Neural cell (in vitro differentiated cells): ENCODE measurements around the gene UMAD1.

Experiments used
- CTCF ChIP-seq: fragments of 450-650 bp; IDR thresholded peaks from 2 replicates; pipeline ENCODE4 v1.5.1; 2014; ENCODE audit warnings: antibody characterized with exemption, mild to moderate bottlenecking, moderate library complexity; ENCODE audit not compliant: poor library complexity, severe bottlenecking
- EP300 ChIP-seq: fragments of 450-650 bp; conservative IDR thresholded peaks from 2 replicates; pipeline ENCODE4 v1.6.1; 2014; ENCODE audit warnings: antibody characterized with exemption, mild to moderate bottlenecking, moderate library complexity; ENCODE audit not compliant: poor library complexity, severe bottlenecking
- EZH2 ChIP-seq: fragments of 200-600, 300-800 bp; shearing (Covaris generic), sonication (generic); IDR thresholded peaks from 2 replicates; pipeline ENCODE4 v1.6.1; 2014; ENCODE audit warnings: antibody characterized with exemption, low read length, borderline replicate concordance, mild to moderate bottlenecking; ENCODE audit not compliant: insufficient read depth, poor library complexity, severe bottlenecking
- MXI1 ChIP-seq: fragments of 450-650 bp; conservative IDR thresholded peaks from 2 replicates; pipeline ENCODE4 v1.6.1; 2014; ENCODE audit warnings: antibody characterized with exemption, mild to moderate bottlenecking; ENCODE audit not compliant: poor library complexity, severe bottlenecking
- POLR2AphosphoS5 ChIP-seq: IDR thresholded peaks from 2 replicates; pipeline ENCODE4 v1.6.1; 2012
- RAD21 ChIP-seq: fragments of 450-650 bp; conservative IDR thresholded peaks from 2 replicates; pipeline ENCODE4 v1.6.1; 2014; ENCODE audit warnings: antibody characterized with exemption, mild to moderate bottlenecking, moderate library complexity
- REST ChIP-seq: IDR thresholded peaks from 2 replicates; pipeline ENCODE4 v1.6.1; 2012; ENCODE audit warnings: borderline replicate concordance
- SMC3 ChIP-seq: fragments of 450-650 bp; conservative IDR thresholded peaks from 2 replicates; pipeline ENCODE4 v1.6.1; 2014; ENCODE audit warnings: antibody characterized with exemption, mild to moderate bottlenecking, moderate library complexity; ENCODE audit not compliant: poor library complexity
- TAF1 ChIP-seq: IDR thresholded peaks from 2 replicates; pipeline ENCODE4 v1.6.1; 2012; ENCODE audit warnings: low read depth

DNA sequence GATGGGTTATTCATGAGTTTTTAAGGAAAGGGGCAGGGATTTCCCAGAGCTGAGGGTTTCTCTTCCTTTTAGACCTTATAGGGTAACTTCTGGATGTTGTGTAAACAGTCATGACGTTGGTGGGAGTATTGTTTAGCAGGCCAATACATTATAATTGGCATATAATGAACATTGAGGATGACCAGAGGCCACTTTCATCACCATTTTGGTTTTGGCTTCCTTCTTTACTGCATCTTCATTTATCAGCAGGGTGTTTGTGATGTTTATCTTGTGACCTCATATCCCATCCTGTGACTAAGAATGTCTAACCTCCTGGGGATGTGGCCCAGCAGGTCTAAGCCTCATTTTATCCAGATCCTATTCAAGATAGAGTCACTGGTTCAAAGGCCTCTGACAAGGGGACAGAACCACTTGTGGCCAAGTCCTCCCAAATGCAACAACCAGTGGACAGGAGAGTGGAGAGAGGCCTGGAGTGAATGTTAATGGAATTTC lies 155.1 kb downstream of the UMAD1 start:
- TF ChIP-seq EZH2: no peak
- no peak for TF ChIP-seq RAD21
- no peak for TF ChIP-seq EP300
- no peak for TF ChIP-seq REST
- TF ChIP-seq CTCF: no peak
- no peak for TF ChIP-seq POLR2AphosphoS5
- TF ChIP-seq TAF1: no peak
- TF ChIP-seq MXI1: no peak
- TF ChIP-seq SMC3: no peak
